Lung (tissue), 12 donors: ENCODE measurements around the gene PRKCZ. TPM values are rescaled to one million over a fixed set of nuclear protein-coding genes. Genes with fewer than 3 reads are reported as not detected.

ENCODE experiments used
- ATAC-seq: fragments of 200-7000 bp; cut with Tn5 transposase; one replicate; pipeline ENCODE4 v1.9.1; 2020; ENCODE audit warnings: moderate number of reproducible peaks; ENCODE audit not compliant: insufficient read depth, low FRiP score
- DNase-seq, 3 donors: peaks; one replicate each; pipeline ENCODE4 v3.0.0-alpha.2; 2013 to 2017
- H3K27ac ChIP-seq, 2 donors: one replicate each; pipeline ENCODE4 v1.5.1; 2013; ENCODE audit warnings: mild to moderate bottlenecking in 2 of 2, moderate library complexity in 2 of 2, control low read depth in 1 of 2, inconsistent platforms in 1 of 2, low read depth in 1 of 2, low read length in 1 of 2
- H3K27me3 ChIP-seq, 3 donors: one replicate each; pipeline ENCODE4 v1.5.1; 2013; ENCODE audit warnings: low read length in 2 of 3; ENCODE audit not compliant: control insufficient read depth in 3 of 3, insufficient read depth in 3 of 3
- H3K36me3 ChIP-seq, 4 donors: one replicate each; pipeline ENCODE4 v1.5.1; 2013; ENCODE audit warnings: low read length in 4 of 4, mild to moderate bottlenecking in 1 of 4, moderate library complexity in 1 of 4; ENCODE audit not compliant: control insufficient read depth in 4 of 4, insufficient read depth in 4 of 4
- H3K4me1 ChIP-seq, 5 donors: one replicate each; pipeline ENCODE4 v1.5.1; 2013; ENCODE audit warnings: low read length in 5 of 5, mild to moderate bottlenecking in 2 of 5, moderate library complexity in 1 of 5; ENCODE audit not compliant: control insufficient read depth in 5 of 5, insufficient read depth in 5 of 5
- H3K4me3 ChIP-seq: one replicate; pipeline ENCODE4 v1.5.1; 2013; ENCODE audit warnings: mild to moderate bottlenecking, control low read depth, moderate library complexity
- H3K9ac ChIP-seq, 2 donors: one replicate each; pipeline ENCODE4 v1.5.1; 2013; ENCODE audit warnings: low read length in 2 of 2, control low read depth in 1 of 2; ENCODE audit not compliant: insufficient read depth in 1 of 2
- H3K9me3 ChIP-seq, 4 donors: one replicate each; pipeline ENCODE4 v1.5.1; 2013; ENCODE audit warnings: low read length in 3 of 4, mild to moderate bottlenecking in 1 of 4, moderate library complexity in 1 of 4; ENCODE audit not compliant: control insufficient read depth in 4 of 4, insufficient read depth in 3 of 4
- WGBS, 2 donors: extraction: QIAGEN DNeasy Blood & Tissue Kit; methylation state at CpG; one replicate each; pipeline ENCODE4 v1.1.7; 2013; 5-methylcytosine and 5-hydroxymethylcytosine counted together
- polyA plus RNA-seq, 2 donors: library from polyadenylated mRNA; stranded (reverse); fragments of 200-250 nt; gene quantifications; one replicate each; pipeline ENCODE4 v1.2.1, GENCODE V29; 2013
- total RNA-seq, 2 donors: library from RNA; depleted of rRNA in 1 of 2; stranded (reverse); fragments of >200 nt in 1 of 2; gene quantifications; one replicate each; pipeline ENCODE4 v1.2.1, GENCODE V29; 2014 to 2021
- TF ChIP-seq, protein P1 (sequence below): IDR thresholded peaks from 2 replicates; pipeline ENCODE4 v1.5.1; 2012; ENCODE audit warnings: mild to moderate bottlenecking; ENCODE audit errors: control extremely low read depth, extremely low read depth
- donor health status: control.
- donor health status: control.
- donor health status: Bipolar disorder and iron deficiency.
- donor health status: healthy.
- donor health status: DM: yes; HTN: yes; CAD: no.

The PRKCZ gene
- total and polyA plus RNA-seq, 4 donors: 55.2 to 149 (median 117) TPM

DNA sequence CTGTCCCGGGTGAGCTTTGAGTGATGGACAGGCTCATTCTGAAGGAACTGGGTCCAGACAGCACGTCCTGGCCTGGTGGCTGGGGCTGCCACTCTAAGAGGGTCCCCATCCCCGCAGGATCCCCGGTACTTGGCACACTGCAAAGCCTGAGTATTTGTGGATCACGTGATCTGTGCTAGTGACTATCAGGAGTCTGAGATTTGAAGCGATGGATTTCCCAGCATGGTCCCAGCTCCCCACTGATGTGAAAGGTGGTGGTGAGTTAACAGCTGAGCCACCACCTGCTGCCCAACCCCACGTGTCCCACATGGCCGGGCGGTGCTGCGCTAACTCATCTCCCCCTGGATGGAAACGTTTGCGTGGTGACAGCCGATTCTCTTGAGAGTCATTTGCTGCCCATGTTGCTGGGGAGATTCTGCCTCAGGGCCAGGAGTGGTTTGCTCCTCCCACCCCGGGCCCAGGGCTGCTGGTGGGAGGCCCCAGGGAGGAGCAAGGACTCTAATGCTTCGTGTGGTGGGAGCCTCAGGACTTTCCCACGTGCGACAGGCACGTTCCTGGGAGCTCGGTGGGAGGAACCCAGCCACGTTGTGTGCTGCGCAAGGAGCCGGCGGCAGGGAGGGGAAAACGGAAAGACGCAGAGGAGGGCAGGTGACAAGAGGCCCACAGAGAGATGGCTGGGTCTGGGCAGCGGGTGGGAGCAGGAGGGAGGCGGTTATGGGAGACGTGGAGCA lies 129.2 kb downstream of the PRKCZ start:
- H3K4me1 ChIP-seq: peaks cover 0 to 4% (median 0%) of the 10 kb centered on the region in 5 donors
- peaks cover 0 to 25% (median 2%) of the 10 kb centered on the region in 4 donors for H3K36me3 ChIP-seq
- TF ChIP-seq, protein P1, sequence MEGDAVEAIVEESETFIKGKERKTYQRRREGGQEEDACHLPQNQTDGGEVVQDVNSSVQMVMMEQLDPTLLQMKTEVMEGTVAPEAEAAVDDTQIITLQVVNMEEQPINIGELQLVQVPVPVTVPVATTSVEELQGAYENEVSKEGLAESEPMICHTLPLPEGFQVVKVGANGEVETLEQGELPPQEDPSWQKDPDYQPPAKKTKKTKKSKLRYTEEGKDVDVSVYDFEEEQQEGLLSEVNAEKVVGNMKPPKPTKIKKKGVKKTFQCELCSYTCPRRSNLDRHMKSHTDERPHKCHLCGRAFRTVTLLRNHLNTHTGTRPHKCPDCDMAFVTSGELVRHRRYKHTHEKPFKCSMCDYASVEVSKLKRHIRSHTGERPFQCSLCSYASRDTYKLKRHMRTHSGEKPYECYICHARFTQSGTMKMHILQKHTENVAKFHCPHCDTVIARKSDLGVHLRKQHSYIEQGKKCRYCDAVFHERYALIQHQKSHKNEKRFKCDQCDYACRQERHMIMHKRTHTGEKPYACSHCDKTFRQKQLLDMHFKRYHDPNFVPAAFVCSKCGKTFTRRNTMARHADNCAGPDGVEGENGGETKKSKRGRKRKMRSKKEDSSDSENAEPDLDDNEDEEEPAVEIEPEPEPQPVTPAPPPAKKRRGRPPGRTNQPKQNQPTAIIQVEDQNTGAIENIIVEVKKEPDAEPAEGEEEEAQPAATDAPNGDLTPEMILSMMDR: no peak
- 80 to 87% methylated on average over 28 of the region's 28 CpGs for WGBS, 2 donors
- H3K27ac ChIP-seq: no peak overlapping the region
- H3K9me3 ChIP-seq: no peaks in the 10 kb centered on the region
- no peak for ATAC-seq
- no peak for DNase-seq
- no peak overlapping the region for H3K9ac ChIP-seq
- H3K4me3 ChIP-seq: no peak overlapping the region
- H3K27me3 ChIP-seq: no peaks in the 10 kb centered on the region

DNA sequence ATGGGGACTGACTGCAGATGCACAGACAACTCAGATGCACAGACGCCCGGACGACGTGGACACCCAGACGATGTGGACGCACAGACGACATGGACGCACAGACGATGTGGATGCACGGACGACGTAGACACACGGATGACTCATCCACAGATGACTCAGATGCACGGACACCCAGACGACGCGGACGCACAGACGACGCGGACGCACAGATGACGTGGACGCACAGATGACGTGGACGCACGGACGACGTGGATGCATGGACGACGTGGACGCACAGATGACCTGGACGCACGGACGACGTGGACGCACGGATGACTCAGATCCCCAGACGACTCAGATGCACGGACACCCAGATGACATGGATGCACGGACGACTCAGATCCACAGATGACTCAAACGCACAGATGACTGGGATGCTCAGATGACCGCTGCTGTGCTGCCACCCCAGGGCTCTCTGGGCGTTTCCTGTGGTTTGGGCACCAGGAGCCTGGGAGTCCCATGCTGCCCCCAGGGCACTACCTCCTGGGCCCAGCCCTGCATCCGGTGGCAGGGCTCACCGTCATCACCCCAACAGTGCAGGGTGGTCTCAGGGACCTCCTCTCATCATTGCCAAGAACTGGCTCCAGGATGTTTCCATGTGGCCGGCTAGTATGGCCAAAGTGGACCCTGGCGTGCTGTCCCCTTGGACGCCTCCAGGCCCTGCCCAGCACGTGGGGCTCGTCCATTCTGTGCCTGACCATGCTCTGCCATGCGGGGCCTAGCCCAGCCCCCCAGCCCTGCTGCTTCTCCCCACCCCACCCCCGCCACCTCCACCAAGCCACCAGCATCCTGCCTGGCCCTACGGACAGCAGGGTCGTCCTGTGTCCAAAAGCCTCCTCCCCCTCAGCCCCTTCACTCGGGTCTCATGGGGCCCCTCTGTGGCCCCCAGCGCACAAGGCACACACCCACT lies 130.4 kb downstream of the PRKCZ start:
- TF ChIP-seq, protein P1: no peak
- DNase-seq (no peak), ATAC-seq (no peak)
- Histone ChIP-seq H3K9ac (no peak overlapping the region), H3K4me3 (no peak overlapping the region), H3K4me1 (peaks cover 0 to 4% (median 0%) of the 10 kb centered on the region in 5 donors), H3K36me3 (peaks cover 0 to 33% (median 3%) of the 10 kb centered on the region in 4 donors), H3K9me3 (no peaks in the 10 kb centered on the region), H3K27ac (no peak overlapping the region), H3K27me3 (no peaks in the 10 kb centered on the region)
- WGBS, 2 donors: 93% methylated on average over 58 of the region's 58 CpGs

DNA sequence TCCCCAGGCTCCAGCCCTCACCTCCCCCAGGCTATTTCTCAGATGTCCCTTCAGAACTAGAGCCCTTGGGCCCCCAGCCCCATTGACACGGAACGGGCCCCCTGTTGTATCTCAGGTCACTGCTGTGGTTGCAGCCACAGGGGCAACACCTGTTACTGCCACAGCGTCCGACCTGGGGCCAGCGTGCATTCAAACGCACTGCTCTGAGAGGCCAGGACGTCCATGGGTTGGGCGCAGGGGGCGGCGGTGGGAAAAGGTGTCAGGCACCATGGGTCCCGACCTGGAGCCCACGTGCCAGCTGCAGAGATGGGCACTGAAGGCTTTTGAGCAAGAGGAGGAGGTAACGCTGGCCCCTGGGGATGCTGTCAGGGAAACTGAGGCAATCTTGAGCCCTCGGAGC lies 131.1 kb downstream of the PRKCZ start:
- no peak overlapping the region for H3K27ac ChIP-seq
- no peak for ATAC-seq
- H3K27me3 ChIP-seq: no peaks in the 10 kb centered on the region
- H3K9ac ChIP-seq: no peak overlapping the region
- TF ChIP-seq, protein P1: no peak
- no peaks in the 10 kb centered on the region for H3K9me3 ChIP-seq
- 92 to 98% methylated on average over 14 of the region's 14 CpGs for WGBS, 2 donors
- H3K36me3 ChIP-seq: peaks cover 0 to 37% (median 3%) of the 10 kb centered on the region in 4 donors
- H3K4me3 ChIP-seq: no peak overlapping the region
- DNase-seq: no peak
- H3K4me1 ChIP-seq: peaks cover 0 to 4% (median 0%) of the 10 kb centered on the region in 5 donors
